ENCODE data around the gene SASH3.

SASH3 gene

DNA sequence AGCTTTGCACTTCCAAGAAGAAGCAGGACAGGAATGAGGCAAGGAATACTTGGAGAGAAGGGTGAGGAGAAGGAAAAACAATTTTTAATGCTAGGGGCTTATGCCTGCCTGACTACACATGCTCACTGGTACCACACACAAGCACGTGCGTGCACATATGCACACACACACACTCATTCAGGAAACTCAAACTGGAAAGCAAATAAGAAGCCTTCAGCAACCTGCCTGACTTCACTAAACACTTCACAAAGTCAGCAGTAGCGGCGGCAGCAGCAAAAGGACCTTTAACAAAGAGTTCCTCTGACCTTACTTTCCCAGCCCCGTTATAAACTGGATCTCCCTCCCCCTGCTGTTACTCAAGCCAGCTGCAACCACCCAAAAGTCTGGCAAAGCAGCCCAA lies 60.6 kb downstream of the SASH3 start:
- no peak overlapping the region for H3K4me3 ChIP-seq (ENCODE audit: severe bottlenecking)
- DNase-seq (ENCODE audit: low spot score), result no peak
- TF ChIP-seq, protein P1, sequence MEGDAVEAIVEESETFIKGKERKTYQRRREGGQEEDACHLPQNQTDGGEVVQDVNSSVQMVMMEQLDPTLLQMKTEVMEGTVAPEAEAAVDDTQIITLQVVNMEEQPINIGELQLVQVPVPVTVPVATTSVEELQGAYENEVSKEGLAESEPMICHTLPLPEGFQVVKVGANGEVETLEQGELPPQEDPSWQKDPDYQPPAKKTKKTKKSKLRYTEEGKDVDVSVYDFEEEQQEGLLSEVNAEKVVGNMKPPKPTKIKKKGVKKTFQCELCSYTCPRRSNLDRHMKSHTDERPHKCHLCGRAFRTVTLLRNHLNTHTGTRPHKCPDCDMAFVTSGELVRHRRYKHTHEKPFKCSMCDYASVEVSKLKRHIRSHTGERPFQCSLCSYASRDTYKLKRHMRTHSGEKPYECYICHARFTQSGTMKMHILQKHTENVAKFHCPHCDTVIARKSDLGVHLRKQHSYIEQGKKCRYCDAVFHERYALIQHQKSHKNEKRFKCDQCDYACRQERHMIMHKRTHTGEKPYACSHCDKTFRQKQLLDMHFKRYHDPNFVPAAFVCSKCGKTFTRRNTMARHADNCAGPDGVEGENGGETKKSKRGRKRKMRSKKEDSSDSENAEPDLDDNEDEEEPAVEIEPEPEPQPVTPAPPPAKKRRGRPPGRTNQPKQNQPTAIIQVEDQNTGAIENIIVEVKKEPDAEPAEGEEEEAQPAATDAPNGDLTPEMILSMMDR (IDR thresholded peaks at IDR 0.05; ENCODE audit: poor library complexity, severe bottlenecking), result no peak
- no peaks in the 10 kb centered on the region for H3K27me3 ChIP-seq (ENCODE audit: insufficient read depth, poor library complexity, severe bottlenecking)
- H3K36me3 ChIP-seq (ENCODE audit: low read depth), result peaks cover 13% of the 10 kb centered on the region; the same call in 1 of the 2 replicates
- no peak overlapping the region for H3K27ac ChIP-seq (ENCODE audit: poor library complexity, severe bottlenecking)
- no peak for ATAC-seq (ENCODE audit: low read depth)
- no peaks in the 10 kb centered on the region for H3K9me3 ChIP-seq (ENCODE audit: severe bottlenecking)
- H3K4me1 ChIP-seq (ENCODE audit: insufficient read depth, poor library complexity, severe bottlenecking), result no peaks in the 10 kb centered on the region

DNA sequence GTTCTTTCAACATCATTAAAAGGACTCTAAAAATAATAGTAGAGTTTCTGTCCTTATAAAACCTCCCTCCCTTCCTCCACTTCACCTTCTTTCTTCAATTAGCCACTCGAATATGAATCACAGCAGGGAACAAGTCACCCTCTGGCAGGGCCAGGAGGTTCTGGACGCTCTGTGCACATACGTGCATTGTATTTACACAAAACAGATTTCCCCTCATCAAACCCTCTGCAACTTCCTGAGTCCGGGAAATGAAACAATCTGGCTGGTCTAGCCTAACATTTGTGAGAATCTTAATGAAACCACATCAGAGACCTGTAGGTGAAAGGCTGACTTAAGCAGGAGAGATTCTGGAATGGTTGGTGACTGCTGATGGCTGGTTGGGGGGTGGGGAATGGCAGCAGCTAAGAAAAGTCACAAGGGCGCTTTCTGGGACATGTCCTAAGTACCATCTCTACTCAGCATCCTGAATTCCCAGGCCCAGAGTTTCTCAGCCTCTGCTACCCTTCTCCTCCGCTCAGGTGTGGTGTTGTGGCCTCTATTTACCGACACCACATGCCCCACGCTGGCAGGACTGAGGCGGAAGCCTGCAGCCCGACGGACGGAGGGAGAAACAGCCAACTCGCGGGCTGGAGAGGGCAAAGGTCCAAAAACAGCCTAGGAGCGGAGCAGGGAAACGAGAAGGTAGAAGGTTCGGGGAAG lies 62.9 kb downstream of the SASH3 start:
- peak overlapping the region; percentile 47 for H3K27ac ChIP-seq (ENCODE audit: poor library complexity, severe bottlenecking)

DNA sequence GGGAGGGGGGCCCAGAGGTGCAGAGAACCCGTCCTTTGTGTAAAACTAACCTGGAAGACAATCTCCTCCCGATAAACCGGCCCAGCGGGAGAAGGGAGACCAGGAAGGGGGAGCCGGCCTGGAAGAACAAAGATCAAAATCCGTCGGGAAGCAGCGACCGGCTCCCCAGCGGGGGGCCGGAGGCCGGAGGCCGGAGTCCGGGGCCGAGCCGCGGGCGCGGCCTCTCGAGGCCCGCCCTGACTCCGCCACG lies 63.4 kb downstream of the SASH3 start:
- ATAC-seq (ENCODE audit: low read depth), result no peak
- H3K27ac ChIP-seq (ENCODE audit: poor library complexity, severe bottlenecking), result peak overlapping the region; percentile 47
- TF ChIP-seq, protein P1 (IDR thresholded peaks at IDR 0.05; ENCODE audit: poor library complexity, severe bottlenecking), result no peak
- H3K9me3 ChIP-seq (ENCODE audit: severe bottlenecking), result no peaks in the 10 kb centered on the region
- peak overlapping the region; percentile 85 for H3K4me3 ChIP-seq (ENCODE audit: severe bottlenecking)
- H3K4me1 ChIP-seq (ENCODE audit: insufficient read depth, poor library complexity, severe bottlenecking), result no peaks in the 10 kb centered on the region
- no peaks in the 10 kb centered on the region for H3K27me3 ChIP-seq (ENCODE audit: insufficient read depth, poor library complexity, severe bottlenecking)
- no peak for DNase-seq (ENCODE audit: low spot score)
- peaks cover 9% of the 10 kb centered on the region; the same call in 1 of the 2 replicates for H3K36me3 ChIP-seq (ENCODE audit: low read depth)

More for the DNA sequence above, 62.9 kb downstream of the SASH3 start:
- Histone ChIP-seq H3K4me1 (ENCODE audit: insufficient read depth, poor library complexity, severe bottlenecking) (no peaks in the 10 kb centered on the region), H3K4me3 (ENCODE audit: severe bottlenecking) (peak overlapping the region; percentile 85), H3K9me3 (ENCODE audit: severe bottlenecking) (no peaks in the 10 kb centered on the region), H3K36me3 (ENCODE audit: low read depth) (peaks cover 9% of the 10 kb centered on the region; the same call in 1 of the 2 replicates), H3K27me3 (ENCODE audit: insufficient read depth, poor library complexity, severe bottlenecking) (no peaks in the 10 kb centered on the region)
- TF ChIP-seq, protein P1 (IDR thresholded peaks at IDR 0.05; ENCODE audit: poor library complexity, severe bottlenecking), result no peak
- DNase-seq (ENCODE audit: low spot score), result no peak
- no peak for ATAC-seq (ENCODE audit: low read depth)

DNA sequence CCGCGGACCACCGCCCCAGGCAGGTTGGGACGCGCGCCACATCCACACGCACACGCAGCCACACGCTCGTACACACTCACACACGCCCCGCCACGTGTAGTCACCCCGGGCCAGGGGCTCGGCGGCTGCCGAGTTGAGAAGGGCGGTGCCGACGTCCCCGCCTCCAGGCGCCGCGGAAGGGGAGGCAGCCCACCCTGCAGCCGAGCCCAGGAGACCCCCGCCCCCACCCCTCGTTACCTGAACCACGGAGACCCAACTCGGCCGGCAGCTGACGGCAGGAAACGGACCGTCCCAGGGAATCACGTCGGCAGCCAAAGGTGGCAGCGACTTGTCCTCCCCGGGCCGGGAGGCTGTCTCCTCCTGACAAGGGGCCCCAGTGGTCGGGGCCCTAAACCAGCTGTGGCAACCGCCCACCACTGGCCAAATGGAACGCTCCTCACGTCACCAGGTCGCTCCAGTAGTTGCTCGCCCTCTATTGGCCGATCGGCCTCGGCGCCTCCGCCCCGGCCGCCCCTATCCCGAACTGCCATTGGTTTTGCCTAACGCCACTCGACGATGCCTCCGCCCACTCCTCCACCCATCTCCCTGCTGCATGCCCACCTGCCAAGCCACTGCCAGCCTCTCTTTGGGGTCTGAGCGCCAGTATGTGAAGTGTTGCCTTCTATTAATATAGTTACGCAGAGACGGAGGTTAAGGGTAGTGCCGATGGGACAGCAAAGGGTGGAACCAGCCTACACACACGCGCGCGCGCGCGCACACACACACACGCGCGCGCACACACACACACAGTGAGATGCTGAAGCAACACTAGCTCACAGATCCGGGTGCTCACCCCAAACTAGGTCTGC lies 63.9 kb downstream of the SASH3 start, which contains the start of gene ZDHHC9:
ZDHHC9 (minus strand) TSS at position 428 of the 848 bp plus-strand sequence. CDS start 1,941 bp downstream, outside the sequence.
- Histone ChIP-seq H3K4me1 (ENCODE audit: insufficient read depth, poor library complexity, severe bottlenecking) (no peaks in the 10 kb centered on the region), H3K27ac (ENCODE audit: poor library complexity, severe bottlenecking) (peak within 1 kb of the TSS; percentile 47), H3K36me3 (ENCODE audit: low read depth) (peaks cover 9% of the 10 kb centered on the region; the same call in 1 of the 2 replicates), H3K9me3 (ENCODE audit: severe bottlenecking) (no peaks in the 10 kb centered on the region), H3K4me3 (ENCODE audit: severe bottlenecking) (peak within 1 kb of the TSS; percentile 85), H3K27me3 (ENCODE audit: insufficient read depth, poor library complexity, severe bottlenecking) (no peaks in the 10 kb centered on the region)
- ATAC-seq (ENCODE audit: low read depth) (peak; percentile 98), DNase-seq (ENCODE audit: low spot score) (peak; percentile 77)
- TF ChIP-seq, protein P1 (IDR thresholded peaks at IDR 0.05; ENCODE audit: poor library complexity, severe bottlenecking), result no peak

Data from RWPE2 (cell line).